GM21737 (cell line): Measurements from ENCODE around the gene TMEM14A.

Experiments used
- ATAC-seq: cut with Tn5 transposase; IDR thresholded peaks from one replicate; pipeline ENCODE4 v1.9.1; 2021; ENCODE audit warnings: mild to moderate bottlenecking, moderate library complexity; ENCODE audit not compliant: unreplicated experiment

Gene TMEM14A

GRCh38 chr6:52731719-52732118, 60.8 kb downstream of the TMEM14A start:
- ATAC-seq = no peak

- ATAC-seq = no peak
Measured at GRCh38 chr6:52733172-52733571, 62.3 kb downstream of the TMEM14A start.

DNA sequence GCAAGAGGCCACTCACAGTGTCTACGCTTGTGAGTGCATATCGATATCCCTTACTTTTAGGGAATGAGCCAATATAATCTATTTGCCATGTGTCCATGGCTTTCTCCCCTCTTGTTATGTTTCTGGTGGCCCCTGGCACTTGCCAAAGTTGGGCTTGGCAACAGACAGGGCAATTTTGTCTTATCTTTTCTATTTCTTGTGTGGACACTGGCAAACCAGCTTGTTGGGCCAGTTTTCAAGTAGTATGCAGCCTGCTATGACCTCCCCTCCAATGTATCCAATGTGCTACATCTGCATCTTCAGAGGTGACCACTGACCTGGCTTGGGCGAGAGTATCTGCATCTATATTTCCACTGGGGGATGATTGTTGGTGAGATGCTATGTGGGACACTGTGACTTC, 63.2 kb downstream of the TMEM14A start:
- no peak for ATAC-seq

DNA sequence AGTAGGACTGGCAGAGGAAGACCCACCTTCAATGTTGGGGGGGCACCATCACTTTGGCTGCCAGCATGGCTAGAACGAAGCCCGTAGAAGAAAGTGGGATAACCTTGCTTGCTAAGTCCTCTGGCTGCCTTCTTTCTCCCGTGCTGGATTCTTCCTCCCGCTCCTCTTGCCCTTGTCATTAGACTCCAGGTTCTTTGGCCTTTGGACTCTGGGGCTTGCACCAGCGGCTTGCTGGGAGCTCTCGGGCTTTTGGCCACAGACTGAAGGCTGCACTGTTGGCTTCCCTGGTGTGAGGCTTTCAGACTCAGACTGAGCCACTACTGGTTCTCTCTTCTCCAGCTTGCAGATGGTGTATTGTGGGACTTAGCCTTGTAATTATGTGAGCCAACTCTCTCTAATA, 64.2 kb downstream of the TMEM14A start:
- ATAC-seq = no peak

DNA sequence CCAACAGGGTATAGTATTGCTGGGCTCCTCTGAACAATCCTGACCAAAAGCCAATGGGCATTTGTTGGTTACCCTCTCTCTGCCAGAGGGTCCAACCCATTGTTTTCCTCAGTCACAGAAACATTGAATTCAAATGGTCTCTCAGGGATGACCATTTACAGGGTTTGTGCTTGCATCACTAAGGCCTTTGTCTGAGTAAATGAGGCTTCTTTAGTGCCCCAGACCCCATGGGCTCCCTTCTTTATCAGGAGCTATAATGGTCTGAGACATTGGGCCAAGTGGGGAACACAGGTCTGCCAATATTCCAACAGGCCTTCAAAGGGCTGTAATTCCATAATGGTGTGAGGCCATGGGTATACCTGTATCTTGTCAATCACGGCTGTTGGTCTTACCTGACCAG, 65.2 kb downstream of the TMEM14A start:
- no peak for ATAC-seq
